ENCODE results near the gene ELL2. TPM values are rescaled to one million over a fixed set of nuclear protein-coding genes. Genes with fewer than 3 reads are reported as not detected.
A peak's percentile ranks its signal among the peaks of the same experiment; 100 is the strongest.

Gene ELL2
- total and polyA plus RNA-seq, 9 of the 15 experiments (the other 6 are each of a cell fraction or from before 2014, with no cell fraction given): 4.3 to 18.3 (median 14.5) TPM

DNA sequence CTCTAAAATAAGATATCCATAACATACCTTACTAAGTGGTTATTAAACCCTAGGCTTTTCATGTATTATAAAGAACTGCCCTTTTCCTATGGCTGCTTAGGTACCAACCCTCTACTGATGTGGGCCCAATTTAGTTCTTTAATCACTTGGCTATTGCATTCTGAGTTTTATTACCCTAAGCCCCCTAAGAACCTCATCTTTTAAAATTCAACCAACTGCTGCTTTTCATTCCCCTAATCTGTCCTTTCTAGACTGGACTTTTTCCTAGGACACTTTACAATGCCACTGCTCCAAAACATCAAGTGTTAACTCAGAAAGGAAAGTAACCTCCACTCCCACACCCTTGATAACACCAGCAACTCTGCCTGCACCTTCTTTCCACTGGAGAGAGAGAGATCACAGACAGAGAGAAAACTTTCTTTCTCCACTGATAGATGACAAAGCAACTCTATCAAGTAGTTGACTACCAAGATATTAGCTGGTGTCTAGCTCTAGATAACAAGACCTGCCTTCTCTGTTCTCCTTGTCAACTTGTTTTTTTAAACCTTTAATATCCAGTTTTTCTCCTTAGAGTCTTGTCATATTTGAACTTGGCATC lies 27.3 kb downstream of the ELL2 start (continued):
- TF ChIP-seq PCBP2 (IDR thresholded peaks at IDR 0.05; ENCODE audit: low read depth, low read length, poor library complexity, severe bottlenecking) (no peak), EP300 (IDR thresholded peaks at IDR 0.05; ENCODE audit: low read length) (peak; percentile 97), KDM5B (IDR thresholded peaks at IDR 0.05; ENCODE audit: insufficient replicate concordance, low read depth, low read length) (no peak), RBM39 (optimal IDR thresholded peaks at IDR 0.05; ENCODE audit: low read depth, low read length) (no peak), ATF7 (IDR thresholded peaks at IDR 0.05) (peak; percentile 54), SMC3 (conservative IDR thresholded peaks at IDR 0.05; ENCODE audit: insufficient read depth, low read depth, low read length) (no peak), CREM (IDR thresholded peaks at IDR 0.05; ENCODE audit: low read depth) (peak; percentile 53; the same call in 1 of the 2 replicates), JUND (IDR thresholded peaks at IDR 0.05; ENCODE audit: borderline replicate concordance, low read depth, low read length) (peak; percentile 79), JUND (tag; IDR thresholded peaks at IDR 0.05; ENCODE audit: borderline replicate concordance, low read depth, low read length) (peak; percentile 76; the same call in 2 of the 3 replicates), ZNF282 (CRISPR knock-in tag; IDR thresholded peaks at IDR 0.05) (no peak), TCF3 (CRISPR knock-in tag; IDR thresholded peaks at IDR 0.05) (peak; percentile 94), ZNF316 (IDR thresholded peaks at IDR 0.05) (peak; percentile 86), SIRT6 (IDR thresholded peaks at IDR 0.05; ENCODE audit: low read depth, low read length) (no peak), ZBTB17 (CRISPR knock-in tag; IDR thresholded peaks at IDR 0.05) (no peak), CBX2 (IDR thresholded peaks at IDR 0.05; ENCODE audit: insufficient read depth, low read length, poor library complexity, severe bottlenecking) (no peak), ZNF24 (IDR thresholded peaks at IDR 0.05) (0 out of 2 replicates have a peak, but pooled peaks have one; percentile 49), FOXJ2 (tag; IDR thresholded peaks at IDR 0.05) (0 out of 2 replicates have a peak, but pooled peaks have one; percentile 52)
- TF ChIP-seq, protein P1, sequence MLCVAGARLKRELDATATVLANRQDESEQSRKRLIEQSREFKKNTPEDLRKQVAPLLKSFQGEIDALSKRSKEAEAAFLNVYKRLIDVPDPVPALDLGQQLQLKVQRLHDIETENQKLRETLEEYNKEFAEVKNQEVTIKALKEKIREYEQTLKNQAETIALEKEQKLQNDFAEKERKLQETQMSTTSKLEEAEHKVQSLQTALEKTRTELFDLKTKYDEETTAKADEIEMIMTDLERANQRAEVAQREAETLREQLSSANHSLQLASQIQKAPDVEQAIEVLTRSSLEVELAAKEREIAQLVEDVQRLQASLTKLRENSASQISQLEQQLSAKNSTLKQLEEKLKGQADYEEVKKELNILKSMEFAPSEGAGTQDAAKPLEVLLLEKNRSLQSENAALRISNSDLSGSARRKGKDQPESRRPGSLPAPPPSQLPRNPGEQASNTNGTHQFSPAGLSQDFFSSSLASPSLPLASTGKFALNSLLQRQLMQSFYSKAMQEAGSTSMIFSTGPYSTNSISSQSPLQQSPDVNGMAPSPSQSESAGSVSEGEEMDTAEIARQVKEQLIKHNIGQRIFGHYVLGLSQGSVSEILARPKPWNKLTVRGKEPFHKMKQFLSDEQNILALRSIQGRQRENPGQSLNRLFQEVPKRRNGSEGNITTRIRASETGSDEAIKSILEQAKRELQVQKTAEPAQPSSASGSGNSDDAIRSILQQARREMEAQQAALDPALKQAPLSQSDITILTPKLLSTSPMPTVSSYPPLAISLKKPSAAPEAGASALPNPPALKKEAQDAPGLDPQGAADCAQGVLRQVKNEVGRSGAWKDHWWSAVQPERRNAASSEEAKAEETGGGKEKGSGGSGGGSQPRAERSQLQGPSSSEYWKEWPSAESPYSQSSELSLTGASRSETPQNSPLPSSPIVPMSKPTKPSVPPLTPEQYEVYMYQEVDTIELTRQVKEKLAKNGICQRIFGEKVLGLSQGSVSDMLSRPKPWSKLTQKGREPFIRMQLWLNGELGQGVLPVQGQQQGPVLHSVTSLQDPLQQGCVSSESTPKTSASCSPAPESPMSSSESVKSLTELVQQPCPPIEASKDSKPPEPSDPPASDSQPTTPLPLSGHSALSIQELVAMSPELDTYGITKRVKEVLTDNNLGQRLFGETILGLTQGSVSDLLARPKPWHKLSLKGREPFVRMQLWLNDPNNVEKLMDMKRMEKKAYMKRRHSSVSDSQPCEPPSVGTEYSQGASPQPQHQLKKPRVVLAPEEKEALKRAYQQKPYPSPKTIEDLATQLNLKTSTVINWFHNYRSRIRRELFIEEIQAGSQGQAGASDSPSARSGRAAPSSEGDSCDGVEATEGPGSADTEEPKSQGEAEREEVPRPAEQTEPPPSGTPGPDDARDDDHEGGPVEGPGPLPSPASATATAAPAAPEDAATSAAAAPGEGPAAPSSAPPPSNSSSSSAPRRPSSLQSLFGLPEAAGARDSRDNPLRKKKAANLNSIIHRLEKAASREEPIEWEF (CRISPR knock-in tag; IDR thresholded peaks at IDR 0.05): 0 out of 2 replicates have a peak, but pooled peaks have one; percentile 24
- TF ChIP-seq, protein P2, sequence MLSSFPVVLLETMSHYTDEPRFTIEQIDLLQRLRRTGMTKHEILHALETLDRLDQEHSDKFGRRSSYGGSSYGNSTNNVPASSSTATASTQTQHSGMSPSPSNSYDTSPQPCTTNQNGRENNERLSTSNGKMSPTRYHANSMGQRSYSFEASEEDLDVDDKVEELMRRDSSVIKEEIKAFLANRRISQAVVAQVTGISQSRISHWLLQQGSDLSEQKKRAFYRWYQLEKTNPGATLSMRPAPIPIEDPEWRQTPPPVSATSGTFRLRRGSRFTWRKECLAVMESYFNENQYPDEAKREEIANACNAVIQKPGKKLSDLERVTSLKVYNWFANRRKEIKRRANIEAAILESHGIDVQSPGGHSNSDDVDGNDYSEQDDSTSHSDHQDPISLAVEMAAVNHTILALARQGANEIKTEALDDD (IDR thresholded peaks at IDR 0.05): peak; percentile 96
- TF ChIP-seq, protein P3, sequence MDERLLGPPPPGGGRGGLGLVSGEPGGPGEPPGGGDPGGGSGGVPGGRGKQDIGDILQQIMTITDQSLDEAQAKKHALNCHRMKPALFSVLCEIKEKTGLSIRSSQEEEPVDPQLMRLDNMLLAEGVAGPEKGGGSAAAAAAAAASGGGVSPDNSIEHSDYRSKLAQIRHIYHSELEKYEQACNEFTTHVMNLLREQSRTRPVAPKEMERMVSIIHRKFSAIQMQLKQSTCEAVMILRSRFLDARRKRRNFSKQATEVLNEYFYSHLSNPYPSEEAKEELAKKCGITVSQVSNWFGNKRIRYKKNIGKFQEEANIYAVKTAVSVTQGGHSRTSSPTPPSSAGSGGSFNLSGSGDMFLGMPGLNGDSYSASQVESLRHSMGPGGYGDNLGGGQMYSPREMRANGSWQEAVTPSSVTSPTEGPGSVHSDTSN (CRISPR knock-in tag; IDR thresholded peaks at IDR 0.05; ENCODE audit: low read depth): no peak
- TF ChIP-seq, protein P3 (tag; conservative IDR thresholded peaks at IDR 0.05; ENCODE audit: low read depth): peak; percentile 42

Measured in K562 (cell line).